Globus pallidus (tissue), 1 donor: ENCODE data around the gene ORMDL1.

Experiments
- DNase-seq: peaks from one replicate; pipeline ENCODE4 v3.0.0-alpha.2; 2015; ENCODE audit warnings: low spot score

ORMDL1 gene

DNA sequence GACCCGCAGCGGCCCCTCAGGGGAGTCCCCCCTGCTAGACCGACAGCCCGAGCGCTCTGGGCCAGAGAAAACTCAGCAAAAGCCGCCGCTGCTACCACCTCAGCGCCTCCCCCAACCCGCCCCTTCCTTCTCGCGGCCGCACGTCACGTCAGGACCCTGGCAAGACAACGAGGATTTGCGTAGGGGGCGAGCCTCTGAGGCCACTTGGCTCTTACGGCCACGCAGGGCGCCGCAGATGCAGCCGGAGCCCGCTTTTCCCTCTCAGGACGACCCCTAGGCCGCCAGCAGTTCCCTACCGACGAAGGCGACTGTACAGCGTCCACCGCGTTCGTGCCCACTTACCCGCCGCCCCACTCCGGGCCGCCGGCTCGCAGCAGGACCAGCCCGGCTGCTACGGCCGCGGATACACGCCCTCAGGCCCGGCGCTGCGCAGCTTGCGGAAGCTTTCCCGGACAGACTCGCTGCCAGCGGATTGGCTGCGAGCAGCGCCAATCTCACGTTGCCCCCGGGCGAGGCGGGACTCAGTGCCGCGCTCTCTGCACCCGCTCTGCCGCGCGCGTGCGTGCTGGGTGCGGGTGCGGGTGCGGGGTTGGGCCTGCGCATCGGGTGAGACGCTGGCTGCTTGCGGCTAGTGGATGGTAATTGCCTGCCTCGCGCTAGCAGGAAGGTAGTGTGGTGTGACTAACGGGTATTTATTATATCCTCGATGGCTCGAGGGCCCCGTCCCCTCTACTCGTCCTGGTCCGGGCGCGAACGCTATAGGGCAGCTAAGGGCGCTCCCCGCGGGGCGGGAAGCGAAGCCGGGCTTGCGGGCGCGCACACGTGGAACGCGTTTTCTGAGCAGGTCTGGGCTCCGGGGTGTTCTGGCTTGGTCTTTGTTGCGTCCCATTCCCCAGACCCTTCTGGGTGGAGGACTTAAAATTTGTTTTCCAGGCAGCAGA is at the start of gene ORMDL1, which contains the start of gene PMS1:
TSS of gene ORMDL1 (minus strand) at position 413 of the 941 bp plus-strand sequence. CDS start 1,744 bp downstream, outside the sequence.
TSS of gene PMS1 (plus strand) at position 524 of the 941 bp plus-strand sequence. CDS start 7,360 bp downstream, outside the sequence.
- peak; percentile 97 for DNase-seq

- DNase-seq: no peak
Measured at GRCh38 chr2:189830510-189830909, 46.4 kb upstream of the ORMDL1 start.

GRCh38 chr2:189829102-189829833 is 45.1 kb upstream of the ORMDL1 start:
- DNase-seq: no peak

- no peak for DNase-seq
Measured at GRCh38 chr2:189826039-189826438, 41.9 kb upstream of the ORMDL1 start.

GRCh38 chr2:189824694-189825396 is 40.7 kb upstream of the ORMDL1 start:
- no peak for DNase-seq

DNA sequence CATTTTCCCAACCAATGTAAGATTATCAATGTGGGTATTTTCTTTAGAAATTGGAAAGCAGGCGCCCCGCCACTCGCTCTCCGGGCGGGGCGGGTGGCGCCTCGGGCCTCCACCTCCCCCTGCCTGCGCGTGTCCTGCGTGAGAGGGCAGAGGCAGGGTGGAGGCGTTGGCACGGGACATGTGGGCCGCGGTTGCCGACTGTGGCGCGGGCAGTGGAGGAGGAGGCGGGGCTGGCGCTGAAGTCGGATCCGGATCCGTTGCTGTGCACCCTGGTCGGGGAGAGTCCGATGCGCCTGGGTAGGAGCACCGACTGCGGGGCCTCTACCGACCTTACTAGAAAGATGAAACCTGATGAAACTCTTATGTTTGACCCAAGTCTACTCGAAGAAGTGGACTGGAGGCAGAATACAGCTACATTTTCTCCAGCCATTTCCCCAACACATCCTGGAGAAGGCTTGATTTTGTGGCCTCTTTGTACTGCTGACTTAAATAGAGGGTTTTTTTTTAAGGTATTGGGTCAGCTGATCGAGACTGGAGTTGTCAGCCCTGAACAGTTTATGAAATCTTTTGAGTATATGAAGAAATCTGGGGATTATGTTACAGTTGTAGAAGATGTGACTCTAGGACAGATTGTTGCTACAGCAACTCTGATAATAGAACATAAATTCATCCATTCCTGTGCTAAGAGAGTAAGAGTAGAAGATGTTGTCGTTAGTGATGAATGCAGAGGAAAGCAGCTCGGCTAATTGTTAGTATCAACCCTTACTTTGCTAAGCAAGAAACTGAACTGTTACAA is 38.0 kb upstream of the ORMDL1 start:
- DNase-seq: no peak

DNA sequence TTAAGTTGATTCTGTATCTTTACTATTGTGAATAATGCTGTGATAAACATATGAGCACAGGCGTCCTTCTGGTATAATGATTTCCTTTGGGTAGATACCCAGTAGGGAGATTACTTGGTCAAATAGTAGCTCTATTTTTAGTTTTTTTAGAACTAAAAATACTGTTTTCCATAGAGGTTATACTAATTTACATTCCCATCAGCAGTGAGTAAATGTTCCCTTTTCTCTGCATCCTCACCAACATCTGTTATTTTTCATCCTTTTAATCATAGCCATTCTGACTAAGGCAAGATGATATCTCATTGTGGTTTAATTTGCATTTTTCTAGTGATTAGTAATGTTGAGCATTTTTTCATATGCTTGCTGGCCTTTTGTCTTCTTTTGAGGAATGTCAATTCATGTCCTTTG is 35.2 kb upstream of the ORMDL1 start:
- DNase-seq: no peak

DNA sequence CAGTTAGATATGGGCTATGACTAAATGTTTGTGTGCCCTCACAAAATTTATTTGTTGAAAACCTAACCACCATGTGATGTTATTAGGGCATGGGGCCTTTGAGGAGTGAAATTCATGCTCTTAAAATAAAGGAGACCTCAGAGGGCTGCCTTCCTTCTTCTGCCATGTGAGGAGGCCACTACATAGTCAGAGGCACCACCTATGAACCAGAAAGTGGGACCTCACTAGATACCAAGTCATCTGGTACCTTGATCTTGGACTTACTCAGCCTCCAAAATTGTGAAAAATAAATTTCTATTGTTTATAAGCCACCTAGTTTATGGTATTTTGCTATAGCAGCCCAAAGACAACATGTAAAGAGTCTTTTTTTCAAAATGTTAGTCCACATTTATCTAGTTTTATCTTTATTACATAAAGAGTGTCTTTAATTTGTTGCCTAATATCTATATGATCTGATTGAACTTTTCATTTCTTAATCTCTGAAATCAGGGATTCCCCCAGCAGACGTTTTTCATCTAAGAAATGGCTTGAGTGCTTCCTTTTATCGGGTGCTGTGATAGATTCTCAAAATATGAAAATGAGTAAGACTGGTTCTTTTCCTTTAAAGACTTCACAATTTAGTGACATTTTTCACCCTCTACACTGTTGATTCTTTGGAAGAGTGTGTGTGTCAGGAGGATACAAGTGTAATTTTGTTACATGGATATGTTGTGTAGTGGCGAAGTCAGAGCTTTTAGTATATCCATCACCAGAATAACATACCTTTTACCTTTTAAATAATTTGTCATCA is 34.3 kb upstream of the ORMDL1 start:
- no peak for DNase-seq

- DNase-seq: no peak
Measured at GRCh38 chr2:189803431-189803830, 19.3 kb upstream of the ORMDL1 start.

GRCh38 chr2:189802396-189802912 is 18.3 kb upstream of the ORMDL1 start:
- DNase-seq: no peak

DNA sequence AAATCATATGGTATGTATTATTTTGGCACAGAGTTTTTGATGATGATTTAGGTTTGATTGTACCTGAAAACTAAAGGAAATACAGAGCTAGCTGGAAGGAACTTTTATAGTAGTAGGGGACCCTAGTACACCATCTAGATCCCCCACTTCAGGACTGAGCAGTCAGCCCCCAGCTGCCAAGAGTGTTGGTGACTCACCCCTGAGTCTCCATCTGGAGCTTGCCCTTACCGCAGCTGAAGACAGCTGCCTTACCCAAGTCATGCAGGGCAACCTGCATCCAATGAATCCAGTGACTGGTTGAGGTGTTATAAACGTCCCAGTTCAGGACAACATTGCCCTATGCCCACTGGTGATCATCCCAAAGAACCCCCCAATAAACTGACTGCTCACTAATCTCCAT is 15.4 kb upstream of the ORMDL1 start:
- no peak for DNase-seq

DNA sequence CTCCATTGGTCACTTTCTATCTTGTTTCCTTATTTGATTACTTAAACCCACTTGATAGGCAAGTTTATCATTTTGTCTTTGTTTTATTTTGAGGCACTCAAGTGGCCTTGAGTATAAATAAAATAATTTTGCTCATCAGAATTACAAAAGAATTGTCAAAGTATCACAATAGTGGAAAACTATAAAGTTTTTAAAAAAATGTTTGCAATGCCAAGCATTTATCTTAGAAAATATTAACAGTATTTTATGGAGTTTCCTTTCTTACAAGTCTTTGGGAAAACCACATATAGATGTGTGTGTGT is 14.8 kb upstream of the ORMDL1 start:
- no peak for DNase-seq

- DNase-seq: peak; percentile 56
Measured at GRCh38 chr2:189798312-189799029, 14.3 kb upstream of the ORMDL1 start.

- peak; percentile 17 for DNase-seq
Measured at GRCh38 chr2:189797902-189798301, 13.8 kb upstream of the ORMDL1 start.

- no peak for DNase-seq
Measured at GRCh38 chr2:189794310-189794709, 10.2 kb upstream of the ORMDL1 start.

DNA sequence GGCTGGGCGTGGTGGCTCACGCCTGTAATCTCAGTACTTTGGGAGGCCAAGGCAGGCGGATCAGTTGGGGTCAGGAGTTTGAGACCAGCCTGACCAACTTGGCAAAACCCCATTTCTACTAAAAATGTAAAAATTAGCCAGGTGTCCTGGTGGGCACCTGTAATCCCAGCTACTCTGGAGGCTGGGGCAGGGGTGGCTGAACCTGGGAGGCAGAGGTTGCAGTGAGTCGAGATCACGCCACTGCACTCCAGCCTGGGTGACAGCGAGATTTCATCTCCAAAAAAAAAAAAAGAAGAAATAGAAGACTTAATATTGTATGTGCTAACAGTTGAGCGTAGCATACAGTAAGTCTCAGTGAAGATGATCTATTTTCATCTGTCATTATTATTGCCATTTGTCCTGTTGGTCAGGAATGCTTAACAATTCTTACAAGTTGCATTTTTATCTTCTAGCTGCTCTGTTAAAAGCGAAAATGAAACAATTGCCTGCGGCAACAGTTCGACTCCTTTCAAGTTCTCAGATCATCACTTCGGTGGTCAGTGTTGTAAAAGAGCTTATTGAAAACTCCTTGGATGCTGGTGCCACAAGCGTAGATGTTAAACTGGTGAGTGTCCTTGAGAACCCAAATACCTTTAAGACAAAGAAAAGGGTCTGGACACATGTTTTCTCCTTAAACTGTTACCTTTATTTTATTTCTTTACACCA is 7.4 kb upstream of the ORMDL1 start:
- DNase-seq: no peak

DNA sequence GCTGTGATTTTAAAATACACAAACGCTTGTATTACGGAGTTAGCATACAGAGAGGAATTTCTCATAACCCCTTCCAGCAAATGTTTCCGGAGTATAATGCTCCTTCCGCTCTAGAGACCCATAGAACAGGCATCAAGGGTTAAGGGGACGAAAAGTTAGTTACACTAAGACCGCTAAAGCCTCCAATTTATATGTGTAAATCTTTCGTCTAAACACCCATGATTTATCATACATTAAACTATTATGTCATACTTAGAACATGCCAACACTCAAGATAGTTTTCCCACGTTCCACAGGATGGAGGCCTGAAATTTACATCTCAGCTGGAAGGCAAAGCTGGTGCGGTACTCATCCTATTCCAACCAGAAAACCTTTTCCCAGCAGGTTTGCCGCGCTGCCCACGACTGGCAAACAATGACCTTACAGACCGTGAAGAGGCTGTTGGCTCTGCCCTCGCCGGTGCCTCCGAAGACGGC is 650 bp downstream of the ORMDL1 start:
- peak; percentile 22 for DNase-seq

DNA sequence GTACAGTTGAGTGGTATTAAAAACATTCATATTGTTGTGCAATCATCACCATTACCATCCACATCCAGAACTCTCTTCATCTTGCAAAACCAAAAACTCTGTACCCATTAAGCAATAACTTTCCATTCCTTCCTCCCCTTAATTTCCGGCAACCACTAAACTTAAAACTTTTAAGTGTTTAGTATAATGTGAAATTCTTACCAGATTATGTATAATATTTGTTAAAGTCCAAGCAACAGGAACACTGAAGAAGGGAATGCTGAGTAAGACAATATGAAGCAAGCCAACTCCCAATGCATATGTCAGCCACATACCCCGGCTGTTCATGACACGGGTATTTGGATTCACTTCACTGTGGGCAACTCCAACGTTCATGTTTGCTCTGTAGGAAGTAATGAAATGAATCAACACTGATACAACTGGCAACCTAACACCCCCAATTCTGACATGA is 1.9 kb downstream of the ORMDL1 start:
- no peak for DNase-seq

GRCh38 chr2:189772212-189772611 is 11.9 kb downstream of the ORMDL1 start:
- no peak for DNase-seq
